Neural cell (in vitro differentiated cells): ENCODE results near the gene PPP1CA. TPM values are rescaled to one million over a fixed set of nuclear protein-coding genes. Genes with fewer than 3 reads are reported as not detected.

Experiments used
- H2AFZ ChIP-seq: fragments of 200-600, 300-800 bp; sonication (generic), shearing (Covaris generic); 2 replicates; pipeline ENCODE4 v1.6.0; 2014; ENCODE audit warnings: low read depth, mild to moderate bottlenecking, antibody characterized with exemption, low read length, moderate library complexity
- H3F3A ChIP-seq: fragments of 200-600 bp; shearing (Covaris generic); 2 replicates; pipeline ENCODE4 v1.6.1; 2016; ENCODE audit warnings: mild to moderate bottlenecking, moderate library complexity, mixed read lengths, antibody characterized with exemption, low read length; ENCODE audit not compliant: insufficient read depth, poor library complexity, severe bottlenecking
- H3K27ac ChIP-seq: fragments of 200-600, 300-800 bp; sonication (generic), shearing (Covaris generic); 2 replicates; pipeline ENCODE4 v1.5.1; 2014; ENCODE audit warnings: mild to moderate bottlenecking, low read length, moderate library complexity
- H3K27me3 ChIP-seq: fragments of 300-800, 200-600 bp; sonication (generic), shearing (Covaris generic); 2 replicates; pipeline ENCODE4 v1.6.0; 2014; ENCODE audit warnings: mild to moderate bottlenecking, low read depth, low read length, moderate library complexity; ENCODE audit not compliant: insufficient read depth
- H3K36me3 ChIP-seq: fragments of 300-800, 200-600 bp; sonication (generic), shearing (Covaris generic); 2 replicates; pipeline ENCODE4 v1.5.1; 2014; ENCODE audit warnings: mild to moderate bottlenecking, antibody characterized with exemption, low read length, moderate library complexity; ENCODE audit not compliant: insufficient read depth
- H3K4me2 ChIP-seq: fragments of 300-800, 200-600 bp; sonication (generic), shearing (Covaris generic); 2 replicates; pipeline ENCODE4 v1.6.0; 2014; ENCODE audit warnings: mild to moderate bottlenecking, low read length
- H3K4me3 ChIP-seq: fragments of 300-800, 200-600 bp; sonication (generic), shearing (Covaris generic); 2 replicates; pipeline ENCODE4 v1.5.1; 2014; ENCODE audit warnings: mild to moderate bottlenecking, low read length, moderate library complexity
- H3K79me2 ChIP-seq: fragments of 200-600 bp; shearing (Covaris generic); replicated peaks from 2 replicates; pipeline ENCODE4 v1.6.0; 2014; ENCODE audit warnings: mild to moderate bottlenecking, low read length, moderate library complexity; ENCODE audit not compliant: insufficient read depth
- H3K9ac ChIP-seq: fragments of 300-800, 200-600 bp; sonication (generic), shearing (Covaris generic); 2 replicates; pipeline ENCODE4 v1.6.1; 2016; ENCODE audit warnings: mild to moderate bottlenecking, low read length, mixed read lengths
- H3K9me2 ChIP-seq: fragments of 200-600 bp; shearing (Covaris generic); 2 replicates; pipeline ENCODE4 v1.6.1; 2016; ENCODE audit warnings: mild to moderate bottlenecking, low read length, mixed read lengths; ENCODE audit not compliant: insufficient read depth
- H3K9me3 ChIP-seq: fragments of 200-600, 300-800 bp; sonication (generic), shearing (Covaris generic); 2 replicates; pipeline ENCODE4 v1.6.1; 2016; ENCODE audit warnings: mild to moderate bottlenecking, mixed run types, low read length, moderate library complexity, mixed read lengths
- H4K20me1 ChIP-seq: fragments of 200-600 bp; shearing (Covaris generic); 2 replicates; pipeline ENCODE4 v1.6.1; 2016; ENCODE audit warnings: mild to moderate bottlenecking, mixed run types; ENCODE audit not compliant: insufficient read depth
- CTCF ChIP-seq: fragments of 450-650 bp; IDR thresholded peaks from 2 replicates; pipeline ENCODE4 v1.5.1; 2014; ENCODE audit warnings: antibody characterized with exemption, mild to moderate bottlenecking, moderate library complexity; ENCODE audit not compliant: poor library complexity, severe bottlenecking
- EP300 ChIP-seq: fragments of 450-650 bp; conservative IDR thresholded peaks from 2 replicates; pipeline ENCODE4 v1.6.1; 2014; ENCODE audit warnings: antibody characterized with exemption, mild to moderate bottlenecking, moderate library complexity; ENCODE audit not compliant: poor library complexity, severe bottlenecking
- EZH2 ChIP-seq: fragments of 200-600, 300-800 bp; shearing (Covaris generic), sonication (generic); IDR thresholded peaks from 2 replicates; pipeline ENCODE4 v1.6.1; 2014; ENCODE audit warnings: antibody characterized with exemption, low read length, borderline replicate concordance, mild to moderate bottlenecking; ENCODE audit not compliant: insufficient read depth, poor library complexity, severe bottlenecking
- MXI1 ChIP-seq: fragments of 450-650 bp; conservative IDR thresholded peaks from 2 replicates; pipeline ENCODE4 v1.6.1; 2014; ENCODE audit warnings: antibody characterized with exemption, mild to moderate bottlenecking; ENCODE audit not compliant: poor library complexity, severe bottlenecking
- POLR2AphosphoS5 ChIP-seq: IDR thresholded peaks from 2 replicates; pipeline ENCODE4 v1.6.1; 2012
- RAD21 ChIP-seq: fragments of 450-650 bp; conservative IDR thresholded peaks from 2 replicates; pipeline ENCODE4 v1.6.1; 2014; ENCODE audit warnings: antibody characterized with exemption, mild to moderate bottlenecking, moderate library complexity
- SMC3 ChIP-seq: fragments of 450-650 bp; conservative IDR thresholded peaks from 2 replicates; pipeline ENCODE4 v1.6.1; 2014; ENCODE audit warnings: antibody characterized with exemption, mild to moderate bottlenecking, moderate library complexity; ENCODE audit not compliant: poor library complexity
- TAF1 ChIP-seq: IDR thresholded peaks from 2 replicates; pipeline ENCODE4 v1.6.1; 2012; ENCODE audit warnings: low read depth
- polyA plus RNA-seq: library from polyadenylated mRNA; depleted of rRNA; stranded (reverse); fragments of >200 nt; gene quantifications from 2 replicates; pipeline ENCODE4 v1.2.3, GENCODE V29; 2014
- TF ChIP-seq, protein P1 (sequence below): IDR thresholded peaks from 2 replicates; pipeline ENCODE4 v1.6.1; 2012; ENCODE audit warnings: borderline replicate concordance

Gene PPP1CA
- polyA plus RNA-seq, 1 donor from 2014 or later = 106 TPM

DNA sequence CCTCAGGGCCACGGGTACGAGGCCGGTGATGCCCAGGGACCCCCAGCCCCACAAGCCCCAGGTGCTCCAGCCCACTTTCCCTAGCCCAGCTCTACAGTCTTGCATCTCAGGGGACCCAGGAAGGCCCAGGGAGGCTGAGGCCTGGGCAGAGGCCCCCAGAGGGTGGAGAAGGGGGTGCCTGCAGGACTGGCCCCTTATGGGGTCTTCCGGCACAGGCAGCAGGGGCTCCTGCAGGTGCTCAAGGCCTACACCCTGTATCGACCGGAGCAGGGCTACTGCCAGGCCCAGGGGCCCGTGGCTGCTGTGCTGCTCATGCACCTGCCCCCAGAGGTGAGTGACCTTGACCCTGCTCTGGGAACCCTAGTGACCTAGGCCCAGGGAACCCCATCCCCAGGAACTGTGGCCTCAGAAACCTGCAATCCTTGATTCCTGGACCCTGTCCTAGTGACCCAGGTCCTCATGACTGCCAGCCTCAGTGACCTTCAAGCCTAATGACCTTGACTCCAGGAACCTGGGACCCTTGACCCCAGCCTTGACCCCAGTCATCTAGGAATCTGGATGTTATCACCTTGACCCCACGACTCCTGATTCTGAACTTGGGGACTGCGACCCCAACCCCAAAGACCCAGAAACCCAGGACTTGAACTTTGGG, 4.2 kb upstream of the PPP1CA start:
- no peaks in the 10 kb centered on the region for H4K20me1 ChIP-seq
- peaks cover 4% of the 10 kb centered on the region for H3K79me2 ChIP-seq
- no peak overlapping the region for H3K27ac ChIP-seq
- H3K27me3 ChIP-seq = no peaks in the 10 kb centered on the region
- H3K4me3 ChIP-seq = no peak overlapping the region
- no peaks in the 10 kb centered on the region for H3F3A ChIP-seq
- no peak overlapping the region for H3K4me2 ChIP-seq
- no peak overlapping the region for H2AFZ ChIP-seq
- no peaks in the 10 kb centered on the region for H3K9me2 ChIP-seq
- no peaks in the 10 kb centered on the region for H3K36me3 ChIP-seq
- H3K9ac ChIP-seq = no peak overlapping the region
- TF ChIP-seq EP300 (no peak), POLR2AphosphoS5 (no peak), MXI1 (no peak)
- TF ChIP-seq, protein P1, sequence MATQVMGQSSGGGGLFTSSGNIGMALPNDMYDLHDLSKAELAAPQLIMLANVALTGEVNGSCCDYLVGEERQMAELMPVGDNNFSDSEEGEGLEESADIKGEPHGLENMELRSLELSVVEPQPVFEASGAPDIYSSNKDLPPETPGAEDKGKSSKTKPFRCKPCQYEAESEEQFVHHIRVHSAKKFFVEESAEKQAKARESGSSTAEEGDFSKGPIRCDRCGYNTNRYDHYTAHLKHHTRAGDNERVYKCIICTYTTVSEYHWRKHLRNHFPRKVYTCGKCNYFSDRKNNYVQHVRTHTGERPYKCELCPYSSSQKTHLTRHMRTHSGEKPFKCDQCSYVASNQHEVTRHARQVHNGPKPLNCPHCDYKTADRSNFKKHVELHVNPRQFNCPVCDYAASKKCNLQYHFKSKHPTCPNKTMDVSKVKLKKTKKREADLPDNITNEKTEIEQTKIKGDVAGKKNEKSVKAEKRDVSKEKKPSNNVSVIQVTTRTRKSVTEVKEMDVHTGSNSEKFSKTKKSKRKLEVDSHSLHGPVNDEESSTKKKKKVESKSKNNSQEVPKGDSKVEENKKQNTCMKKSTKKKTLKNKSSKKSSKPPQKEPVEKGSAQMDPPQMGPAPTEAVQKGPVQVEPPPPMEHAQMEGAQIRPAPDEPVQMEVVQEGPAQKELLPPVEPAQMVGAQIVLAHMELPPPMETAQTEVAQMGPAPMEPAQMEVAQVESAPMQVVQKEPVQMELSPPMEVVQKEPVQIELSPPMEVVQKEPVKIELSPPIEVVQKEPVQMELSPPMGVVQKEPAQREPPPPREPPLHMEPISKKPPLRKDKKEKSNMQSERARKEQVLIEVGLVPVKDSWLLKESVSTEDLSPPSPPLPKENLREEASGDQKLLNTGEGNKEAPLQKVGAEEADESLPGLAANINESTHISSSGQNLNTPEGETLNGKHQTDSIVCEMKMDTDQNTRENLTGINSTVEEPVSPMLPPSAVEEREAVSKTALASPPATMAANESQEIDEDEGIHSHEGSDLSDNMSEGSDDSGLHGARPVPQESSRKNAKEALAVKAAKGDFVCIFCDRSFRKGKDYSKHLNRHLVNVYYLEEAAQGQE = no peak
- H3K9me3 ChIP-seq = no peaks in the 10 kb centered on the region

DNA sequence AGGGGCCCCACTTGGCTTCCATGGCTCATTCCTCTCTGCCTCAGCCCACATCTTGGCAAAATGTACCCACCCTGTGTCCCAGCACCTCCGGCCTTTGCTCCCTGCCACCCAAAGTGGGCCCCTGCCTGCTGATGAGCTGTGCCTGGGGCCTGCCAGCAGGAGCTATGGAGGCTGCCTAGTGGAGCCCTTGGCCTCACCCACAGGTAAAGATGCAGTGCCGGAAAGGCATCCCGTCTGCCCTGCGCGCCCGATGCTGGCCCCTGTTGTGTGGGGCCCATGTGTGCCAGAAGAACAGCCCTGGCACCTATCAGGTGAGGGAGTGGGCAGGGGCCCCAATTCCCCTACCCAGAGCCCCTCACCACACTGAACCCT, 3.5 kb upstream of the PPP1CA start:
- TF ChIP-seq TAF1 (no peak), EZH2 (no peak)
- no peaks in the 10 kb centered on the region for H3F3A ChIP-seq
- H3K27ac ChIP-seq = no peak overlapping the region

GRCh38 chr11:67404515-67405195, 3.0 kb upstream of the PPP1CA start:
- Histone ChIP-seq H3K9me2 (no peaks in the 10 kb centered on the region), H2AFZ (no peak overlapping the region), H3K27me3 (no peaks in the 10 kb centered on the region), H3K9ac (no peak overlapping the region), H3K27ac (no peak overlapping the region), H3K79me2 (peaks cover 11% of the 10 kb centered on the region), H3K4me3 (no peak overlapping the region), H3K36me3 (no peaks in the 10 kb centered on the region), H4K20me1 (no peaks in the 10 kb centered on the region), H3K9me3 (no peaks in the 10 kb centered on the region), H3K4me2 (no peak overlapping the region), H3F3A (no peaks in the 10 kb centered on the region)
- TF ChIP-seq, protein P1 = no peak
- no peak for TF ChIP-seq CTCF
- no peak for TF ChIP-seq MXI1
- no peak for TF ChIP-seq EZH2
- TF ChIP-seq RAD21 = no peak
- TF ChIP-seq EP300 = no peak
- TF ChIP-seq POLR2AphosphoS5 = no peak
- no peak for TF ChIP-seq TAF1
- TF ChIP-seq SMC3 = no peak

More for the DNA sequence above, 3.5 kb upstream of the PPP1CA start:
- no peaks in the 10 kb centered on the region for H3K9me2 ChIP-seq
- no peaks in the 10 kb centered on the region for H3K9me3 ChIP-seq
- no peak overlapping the region for H3K9ac ChIP-seq
- H3K27me3 ChIP-seq = no peaks in the 10 kb centered on the region
- no peaks in the 10 kb centered on the region for H4K20me1 ChIP-seq
- H2AFZ ChIP-seq = no peak overlapping the region
- no peak overlapping the region for H3K4me2 ChIP-seq
- no peak overlapping the region for H3K4me3 ChIP-seq
- peaks cover 11% of the 10 kb centered on the region for H3K79me2 ChIP-seq
- H3K36me3 ChIP-seq = no peaks in the 10 kb centered on the region
